ENCODE data around the gene SEPTIN10. TPM values are rescaled to one million over a fixed set of nuclear protein-coding genes. Genes with fewer than 3 reads are reported as not detected.

Gene SEPTIN10
- total RNA-seq, 2 experiments from 2014 or later: 8.4 to 9.8 TPM

GRCh38 chr2:109611467-109612095 is 2.2 kb downstream of the SEPTIN10 start:
- ChIA-PET POLR2A (no interaction called here), CTCF (no interaction called here)
- Mint-ChIP-seq H3K27me3 (peaks cover 39% of the 10 kb centered on the region), H3K9me3 (no peaks in the 10 kb centered on the region), H3K4me1 (ENCODE audit: low read depth) (peaks cover 21% of the 10 kb centered on the region), H3K4me3 (no peak overlapping the region), H3K27ac (no peak overlapping the region), H3K36me3 (peaks cover 5% of the 10 kb centered on the region)
- intact Hi-C loops (cut with micrococcal nuclease): no loop called here
- no peak for DNase-seq

- no peak overlapping the region for H3K4me3 Mint-ChIP-seq
- H3K27ac Mint-ChIP-seq: no peak overlapping the region
- CTCF ChIA-PET: no interaction called here
These were observed 4.3 kb downstream of the SEPTIN10 start for GRCh38 chr2:109609352-109610024.

GRCh38 chr2:109607766-109608165 is 6.0 kb downstream of the SEPTIN10 start:
- Mint-ChIP-seq H3K27ac (no peak overlapping the region), H3K27me3 (peaks cover 29% of the 10 kb centered on the region), H3K4me1 (ENCODE audit: low read depth) (peaks cover 11% of the 10 kb centered on the region), H3K36me3 (peaks cover 3% of the 10 kb centered on the region), H3K4me3 (no peak overlapping the region), H3K9me3 (no peaks in the 10 kb centered on the region)
- no peak for DNase-seq
- ChIA-PET POLR2A (no interaction called here), CTCF (interaction anchor here (1.1 to 1.3 kb wide), 2 partner anchors 62 to 128 kb away, joined by 4 read pairs; no protein-coding TSS in a partner anchor)
- intact Hi-C loops (cut with micrococcal nuclease): no loop called here

More at GRCh38 chr2:109609352-109610024, 4.3 kb downstream of the SEPTIN10 start:
- intact Hi-C loops (cut with micrococcal nuclease): no loop called here
- POLR2A ChIA-PET: no interaction called here
- Mint-ChIP-seq H3K9me3 (no peaks in the 10 kb centered on the region), H3K36me3 (peaks cover 5% of the 10 kb centered on the region), H3K27me3 (peaks cover 33% of the 10 kb centered on the region), H3K4me1 (ENCODE audit: low read depth) (peaks cover 16% of the 10 kb centered on the region)
- DNase-seq: no peak

GRCh38 chr2:109604597-109604996 is 9.2 kb downstream of the SEPTIN10 start:
- H3K4me3 Mint-ChIP-seq: no peak overlapping the region
- intact Hi-C loops (cut with micrococcal nuclease): no loop called here
- peaks cover 1% of the 10 kb centered on the region for H3K36me3 Mint-ChIP-seq
- ChIA-PET POLR2A (no interaction called here), CTCF (no interaction called here)
- peak; percentile 15 for DNase-seq
- peaks cover 23% of the 10 kb centered on the region for H3K27me3 Mint-ChIP-seq
- no peaks in the 10 kb centered on the region for H3K9me3 Mint-ChIP-seq
- no peak overlapping the region for H3K27ac Mint-ChIP-seq
- peaks cover 7% of the 10 kb centered on the region for H3K4me1 Mint-ChIP-seq (ENCODE audit: low read depth)

GRCh38 chr2:109602617-109603188 is 11.1 kb downstream of the SEPTIN10 start:
- peaks cover 18% of the 10 kb centered on the region for H3K27me3 Mint-ChIP-seq
- ChIA-PET CTCF (no interaction called here), POLR2A (no interaction called here)
- H3K4me3 Mint-ChIP-seq: no peak overlapping the region
- H3K27ac Mint-ChIP-seq: no peak overlapping the region
- intact Hi-C loops (cut with micrococcal nuclease): no loop called here
- no peaks in the 10 kb centered on the region for H3K9me3 Mint-ChIP-seq
- H3K4me1 Mint-ChIP-seq (ENCODE audit: low read depth): no peaks in the 10 kb centered on the region
- no peaks in the 10 kb centered on the region for H3K36me3 Mint-ChIP-seq
- DNase-seq: no peak

GRCh38 chr2:109601783-109602182 is 12.0 kb downstream of the SEPTIN10 start:
- Mint-ChIP-seq H3K36me3 (no peaks in the 10 kb centered on the region), H3K27me3 (peaks cover 16% of the 10 kb centered on the region), H3K9me3 (no peaks in the 10 kb centered on the region), H3K4me3 (no peak overlapping the region), H3K4me1 (ENCODE audit: low read depth) (no peaks in the 10 kb centered on the region), H3K27ac (no peak overlapping the region)
- no peak for DNase-seq
- ChIA-PET POLR2A (no interaction called here), CTCF (no interaction called here)
- intact Hi-C loops (cut with micrococcal nuclease): no loop called here

- Mint-ChIP-seq H3K27ac (no peak overlapping the region), H3K9me3 (no peaks in the 10 kb centered on the region), H3K4me1 (ENCODE audit: low read depth) (no peaks in the 10 kb centered on the region), H3K4me3 (no peak overlapping the region), H3K36me3 (no peaks in the 10 kb centered on the region), H3K27me3 (peaks cover 7% of the 10 kb centered on the region)
- intact Hi-C loops (cut with micrococcal nuclease): no loop called here
- POLR2A ChIA-PET: no interaction called here
- CTCF ChIA-PET: interaction anchor here (0.6 to 1.0 kb wide), 3 partner anchors 36 to 1111 kb away, joined by 3 read pairs; no protein-coding TSS in a partner anchor
- no peak for DNase-seq
These were observed 16.5 kb downstream of the SEPTIN10 start for GRCh38 chr2:109597283-109597682.

GRCh38 chr2:109595644-109596043 is 18.1 kb downstream of the SEPTIN10 start:
- Mint-ChIP-seq H3K36me3 (no peaks in the 10 kb centered on the region), H3K27ac (no peak overlapping the region), H3K4me1 (ENCODE audit: low read depth) (no peaks in the 10 kb centered on the region), H3K27me3 (no peaks in the 10 kb centered on the region), H3K4me3 (no peak overlapping the region), H3K9me3 (no peaks in the 10 kb centered on the region)
- intact Hi-C loops (cut with micrococcal nuclease): no loop called here
- POLR2A ChIA-PET: no interaction called here
- no peak for DNase-seq
- CTCF ChIA-PET: no interaction called here

- H3K36me3 Mint-ChIP-seq: no peaks in the 10 kb centered on the region
- H3K27me3 Mint-ChIP-seq: no peaks in the 10 kb centered on the region
- H3K4me1 Mint-ChIP-seq (ENCODE audit: low read depth): no peaks in the 10 kb centered on the region
- H3K9me3 Mint-ChIP-seq: no peaks in the 10 kb centered on the region
- DNase-seq: no peak
- no peak overlapping the region for H3K27ac Mint-ChIP-seq
- CTCF ChIA-PET: no interaction called here
- POLR2A ChIA-PET: no interaction called here
- intact Hi-C loops (cut with micrococcal nuclease): no loop called here
- H3K4me3 Mint-ChIP-seq: no peak overlapping the region
These were observed 19.4 kb downstream of the SEPTIN10 start for GRCh38 chr2:109594246-109594885.

- Mint-ChIP-seq H3K27ac (no peak overlapping the region), H3K4me3 (no peak overlapping the region), H3K27me3 (no peaks in the 10 kb centered on the region), H3K36me3 (no peaks in the 10 kb centered on the region), H3K4me1 (ENCODE audit: low read depth) (no peaks in the 10 kb centered on the region), H3K9me3 (no peaks in the 10 kb centered on the region)
- ChIA-PET CTCF (no interaction called here), POLR2A (no interaction called here)
- DNase-seq: no peak
- intact Hi-C loops (cut with micrococcal nuclease): no loop called here
These were observed 20.9 kb downstream of the SEPTIN10 start for GRCh38 chr2:109592905-109593304.

GRCh38 chr2:109591206-109591605 is 22.6 kb downstream of the SEPTIN10 start:
- intact Hi-C loops (cut with micrococcal nuclease): no loop called here
- Mint-ChIP-seq H3K36me3 (no peaks in the 10 kb centered on the region), H3K4me1 (ENCODE audit: low read depth) (no peaks in the 10 kb centered on the region), H3K4me3 (no peak overlapping the region), H3K9me3 (no peaks in the 10 kb centered on the region), H3K27ac (no peak overlapping the region), H3K27me3 (no peaks in the 10 kb centered on the region)
- CTCF ChIA-PET: no interaction called here
- POLR2A ChIA-PET: no interaction called here
- DNase-seq: no peak

- Mint-ChIP-seq H3K36me3 (no peaks in the 10 kb centered on the region), H3K4me1 (ENCODE audit: low read depth) (no peaks in the 10 kb centered on the region), H3K4me3 (no peak overlapping the region), H3K27ac (no peak overlapping the region), H3K9me3 (no peaks in the 10 kb centered on the region), H3K27me3 (peaks cover 4% of the 10 kb centered on the region)
- CTCF ChIA-PET: interaction anchor here (1.0 kb wide), 1 partner anchor 41 kb away, joined by 5 read pairs; no protein-coding TSS in a partner anchor
- intact Hi-C loops (cut with micrococcal nuclease): no loop called here
- POLR2A ChIA-PET: no interaction called here
- DNase-seq: no peak
These were observed 27.1 kb downstream of the SEPTIN10 start for GRCh38 chr2:109586687-109587086.
